HG02759 (cell line): ENCODE data around the gene CD6.
"Not testable (repeated sequence)": the region's sequence is repeated elsewhere in the genome, so short reads cannot be mapped to it uniquely, and the experiment has no call there.

Source experiments
- ATAC-seq: cut with Tn5 transposase; IDR thresholded peaks from one replicate; pipeline ENCODE4 v1.9.1; 2021; ENCODE audit warnings: mild to moderate bottlenecking, moderate library complexity; ENCODE audit not compliant: unreplicated experiment

CD6 gene

DNA sequence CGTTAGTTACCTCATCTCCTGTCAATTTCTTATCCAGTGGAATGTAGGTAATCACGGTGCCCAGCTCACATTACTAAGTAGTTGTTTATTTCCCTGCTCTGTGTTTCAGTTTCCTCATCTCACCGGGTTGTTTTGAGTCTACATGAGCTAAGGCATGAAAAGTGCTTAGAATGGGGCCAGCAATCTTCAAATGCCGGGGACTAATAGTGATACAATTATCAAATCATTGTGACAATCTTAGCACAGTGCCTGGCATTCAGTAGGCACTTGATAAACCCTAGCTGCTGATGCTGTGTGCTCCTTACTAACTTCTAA lies 77.5 kb downstream of the CD6 start:
- no peak for ATAC-seq

DNA sequence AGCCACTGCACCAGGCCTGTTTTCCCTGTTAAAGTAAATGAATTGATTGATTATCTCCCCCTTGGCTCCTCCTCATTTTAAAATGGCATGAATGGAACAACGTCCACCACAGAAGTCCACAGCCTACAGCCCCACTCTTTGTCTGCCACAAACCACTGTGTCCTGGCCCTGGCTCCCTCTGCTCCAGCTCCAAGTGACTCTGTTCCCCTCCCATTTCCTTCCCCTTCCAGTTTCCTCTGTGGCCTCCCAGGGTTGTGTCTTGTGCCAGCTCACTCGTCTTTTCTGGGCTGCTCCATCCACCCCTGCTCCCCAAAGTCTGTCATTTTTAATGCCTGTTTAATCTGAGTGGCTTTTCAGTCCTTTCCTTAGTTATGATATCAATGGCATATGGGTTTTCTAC lies 78.4 kb downstream of the CD6 start:
- ATAC-seq = no peak

DNA sequence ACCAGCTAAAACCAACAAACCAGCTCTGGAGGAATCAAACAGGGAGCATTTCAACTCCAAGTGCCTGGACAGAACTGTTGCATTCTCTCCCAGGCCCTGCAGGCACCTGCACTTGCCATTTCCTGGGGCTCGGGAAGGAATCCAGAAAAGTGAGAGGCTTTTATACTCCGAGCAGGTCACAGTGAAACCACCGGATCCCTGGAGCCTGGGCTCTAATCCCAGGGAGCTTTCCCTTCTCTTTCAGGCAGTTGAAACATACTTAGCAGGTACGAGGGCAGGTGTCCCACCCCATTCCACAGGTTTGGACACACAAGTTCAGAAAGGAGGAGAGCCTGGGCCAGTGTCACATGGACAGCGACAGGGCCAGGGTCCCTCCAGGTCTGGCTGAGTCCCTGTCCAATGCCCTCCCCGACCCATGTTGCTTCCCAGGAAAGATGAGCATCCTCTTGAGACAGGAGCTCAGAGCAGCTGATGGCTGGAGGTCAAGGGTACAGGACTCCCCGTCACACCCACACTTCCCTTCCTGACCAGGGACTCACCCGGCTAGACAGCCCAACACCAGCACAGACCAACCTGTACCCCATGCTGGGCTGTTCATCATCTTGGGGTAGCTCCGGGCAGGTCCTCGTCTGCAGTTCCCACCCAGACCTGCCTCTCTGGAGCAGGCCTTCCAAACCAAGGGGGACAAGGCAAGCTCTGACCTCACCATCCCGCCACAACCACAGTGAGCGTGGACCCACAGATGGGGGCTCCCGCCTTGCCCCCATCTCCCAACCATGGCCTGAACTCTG lies 80.9 kb downstream of the CD6 start:
- no peak for ATAC-seq

DNA sequence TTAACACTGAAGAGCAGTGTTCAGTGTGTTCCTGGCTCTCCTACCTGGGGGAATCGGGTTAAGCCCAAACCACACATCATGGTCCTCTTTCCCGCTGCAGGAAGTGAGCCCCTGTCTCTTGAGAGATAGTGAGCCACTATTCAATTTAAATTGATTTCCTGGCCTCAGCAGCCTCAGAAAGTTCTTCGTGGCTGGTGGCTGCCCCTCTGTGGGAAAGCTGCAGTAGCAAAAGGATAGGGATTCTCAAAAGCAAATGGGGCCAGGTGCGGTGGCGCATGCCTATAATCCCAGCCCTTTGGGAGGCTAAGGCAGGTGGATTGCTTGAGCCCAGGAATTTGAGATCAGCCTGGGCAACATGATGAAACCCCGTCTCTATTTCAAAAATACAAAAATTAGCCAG lies 81.7 kb downstream of the CD6 start:
- ATAC-seq = no peak

DNA sequence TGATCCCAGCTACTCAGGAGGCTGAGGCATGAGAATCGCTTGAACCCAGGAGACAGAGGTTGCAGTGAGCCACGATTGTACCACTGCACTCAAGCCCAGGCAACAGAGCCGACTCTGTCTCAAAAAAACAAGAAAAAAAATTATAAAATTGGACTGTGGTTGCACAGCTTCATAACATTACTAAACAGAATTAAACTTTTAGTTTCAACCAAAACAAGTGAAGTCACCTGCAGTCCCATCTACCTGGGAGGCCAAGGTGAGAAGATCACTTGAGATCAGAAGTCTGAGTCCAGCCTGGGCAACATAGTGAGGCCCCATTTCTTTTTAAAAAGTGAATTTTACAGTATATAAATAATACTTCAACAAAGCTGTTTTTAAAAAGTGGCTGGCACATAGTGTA lies 83.0 kb downstream of the CD6 start:
- ATAC-seq = no peak

DNA sequence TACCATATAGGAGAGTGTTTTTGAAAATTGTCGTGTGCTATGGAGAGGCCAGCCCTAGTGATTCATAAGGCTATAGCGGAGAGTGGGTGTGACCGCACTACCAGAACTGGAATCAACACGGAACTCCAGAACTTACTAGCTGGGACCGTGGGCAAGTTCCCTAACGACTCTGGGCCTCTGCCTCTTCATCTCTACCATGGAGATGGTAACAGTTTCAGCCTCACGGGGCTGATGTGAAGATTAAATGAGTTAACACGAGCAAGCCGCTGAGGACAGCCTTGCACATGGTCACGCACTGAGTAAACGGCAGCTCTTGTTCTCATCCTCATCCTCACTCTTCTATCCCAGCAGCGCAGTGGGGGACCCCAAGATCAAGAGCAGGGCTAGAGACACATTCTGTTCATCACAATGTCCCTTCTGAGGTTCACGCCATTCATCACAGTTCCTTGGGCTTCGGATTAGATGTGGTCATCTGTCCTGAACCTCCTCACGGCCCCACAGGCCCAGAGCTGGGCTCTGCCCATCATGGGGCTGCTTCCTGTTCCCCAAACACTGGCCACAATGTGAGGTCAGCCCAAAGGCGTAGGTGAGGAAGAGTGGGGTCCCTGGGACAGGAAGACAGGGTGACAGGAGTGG lies 83.6 kb downstream of the CD6 start:
- ATAC-seq = no peak

DNA sequence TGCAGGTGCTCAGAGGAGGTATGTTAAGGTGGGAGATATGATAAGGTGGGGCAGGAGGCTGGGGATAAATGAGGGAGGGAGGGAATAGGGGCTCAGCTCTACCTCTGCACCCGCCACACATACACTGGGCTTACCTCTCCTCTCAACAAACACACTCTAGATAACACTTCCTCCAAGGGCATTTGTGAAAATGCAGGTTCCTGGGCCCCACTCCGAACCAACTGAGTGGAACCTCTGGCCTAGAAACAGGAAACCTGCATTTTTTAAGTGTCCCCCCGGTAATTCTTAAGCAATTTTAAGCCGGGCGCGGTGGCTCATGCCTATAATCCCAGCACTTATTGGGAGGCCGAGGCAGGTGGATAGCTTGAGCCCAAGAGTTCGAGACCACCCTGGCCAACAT lies 84.3 kb downstream of the CD6 start:
- ATAC-seq = no peak

DNA sequence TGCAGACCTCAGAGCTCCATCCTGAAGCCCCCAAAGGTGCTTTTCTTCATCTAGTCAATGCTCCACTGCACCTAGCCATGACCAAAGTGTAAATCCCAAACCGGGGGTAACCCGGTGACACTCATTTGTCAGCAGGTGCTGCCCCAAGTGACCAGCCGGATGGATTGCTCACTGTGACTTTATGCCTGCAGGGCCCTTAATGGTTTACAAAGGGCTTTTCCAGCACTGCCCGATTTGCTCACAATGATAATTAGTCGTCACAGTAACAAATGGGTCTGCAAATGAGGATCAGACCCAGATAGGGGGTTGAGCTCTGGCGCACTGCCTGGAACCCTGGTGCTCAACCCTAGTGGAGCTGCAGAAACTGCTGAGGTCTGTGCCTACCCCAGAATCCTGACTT lies 85.1 kb downstream of the CD6 start:
- ATAC-seq = no peak

DNA sequence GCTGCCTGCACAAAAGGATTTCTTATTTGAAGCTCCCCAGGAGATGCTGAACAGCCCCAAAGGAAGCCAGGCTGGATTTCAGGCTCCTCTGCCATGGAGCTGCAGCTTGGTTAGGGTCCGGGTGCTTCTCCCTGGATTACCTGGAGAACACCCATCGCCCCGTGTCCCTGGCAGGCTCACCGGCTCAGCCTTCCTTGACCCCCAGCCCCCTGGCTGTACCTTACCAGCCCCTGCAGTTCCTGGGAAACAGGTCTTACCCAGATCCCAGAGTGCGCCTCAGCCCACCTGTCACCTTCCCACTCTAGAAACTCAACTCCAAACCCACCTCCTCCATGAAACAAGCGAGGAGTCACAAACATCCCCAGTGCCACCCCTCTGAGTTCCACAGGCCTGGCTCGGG lies 85.5 kb downstream of the CD6 start:
- no peak for ATAC-seq

DNA sequence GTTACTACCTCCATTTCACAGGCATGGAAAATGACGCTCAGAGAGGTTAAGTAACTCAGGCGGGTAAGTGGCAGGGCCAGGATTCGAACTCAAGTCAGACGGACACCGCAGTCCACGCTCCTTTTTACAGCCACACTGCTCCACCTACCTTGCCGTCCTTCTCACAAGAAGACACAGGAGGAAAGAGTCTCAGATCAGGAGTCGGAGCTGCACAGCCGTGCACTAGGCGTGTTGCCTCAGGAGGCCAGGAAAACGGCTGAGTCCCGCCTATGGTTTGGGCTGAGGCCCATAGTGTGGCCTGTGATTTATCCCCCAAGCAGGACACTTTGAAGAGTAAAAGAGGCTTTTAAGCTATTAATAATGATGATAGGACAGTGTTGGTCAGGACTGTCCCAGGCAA lies 86.1 kb downstream of the CD6 start:
- ATAC-seq = no peak

DNA sequence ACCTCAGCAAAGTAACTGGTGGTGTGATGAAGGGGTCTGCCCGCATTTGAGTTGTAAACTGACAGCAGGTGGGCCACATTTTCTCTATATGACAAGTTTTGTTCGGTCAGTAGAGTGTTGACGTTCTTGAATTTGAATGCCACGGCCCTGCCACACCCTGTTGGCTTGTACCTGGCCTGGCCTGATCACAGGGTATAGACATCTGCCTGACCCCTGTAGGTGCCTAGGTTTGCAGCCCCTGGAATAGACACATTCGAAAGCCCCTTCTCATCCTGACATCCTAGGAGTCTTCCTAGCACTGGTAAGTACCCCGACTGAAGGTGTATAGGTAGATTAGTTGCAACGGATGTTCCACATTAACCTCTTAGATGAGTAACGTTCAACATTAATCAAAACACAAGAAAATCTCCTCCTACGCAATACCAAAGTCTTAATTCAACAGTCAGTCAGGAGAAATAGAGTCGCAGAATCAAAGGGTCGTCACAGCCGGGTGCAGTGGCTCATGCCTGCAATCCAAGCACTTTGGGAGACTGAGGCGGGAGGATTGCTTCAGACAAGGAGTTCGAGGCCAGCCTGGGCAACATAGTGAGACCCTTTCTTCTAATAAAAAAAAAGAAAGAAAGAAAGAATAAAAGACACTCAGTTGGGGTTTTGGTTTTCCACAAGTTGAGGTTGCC lies 87.2 kb downstream of the CD6 start:
- ATAC-seq = no peak

DNA sequence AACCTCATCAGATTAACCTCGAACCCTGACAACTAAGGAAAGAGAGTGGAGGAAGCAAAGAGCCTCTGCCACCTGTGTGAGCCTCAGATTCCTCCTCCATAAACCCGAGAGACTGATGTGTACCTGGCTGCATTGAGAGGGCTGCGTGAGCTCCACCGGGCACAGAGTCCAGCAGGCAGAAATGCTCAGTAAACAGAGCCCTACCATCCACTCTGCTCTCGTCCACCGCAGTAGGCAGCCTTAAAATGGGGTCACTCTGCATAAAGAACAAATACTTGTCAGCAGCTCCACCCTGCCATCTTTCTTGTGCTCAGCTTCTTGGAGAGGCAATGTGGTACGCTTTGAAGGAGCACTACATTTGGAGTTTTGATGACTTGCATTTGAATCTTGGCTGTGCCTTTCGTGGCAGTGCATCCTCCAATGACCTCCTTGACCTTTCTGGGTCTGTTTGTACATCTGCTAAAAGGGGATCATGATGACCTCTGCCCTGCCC lies 87.8 kb downstream of the CD6 start:
- ATAC-seq = no peak

DNA sequence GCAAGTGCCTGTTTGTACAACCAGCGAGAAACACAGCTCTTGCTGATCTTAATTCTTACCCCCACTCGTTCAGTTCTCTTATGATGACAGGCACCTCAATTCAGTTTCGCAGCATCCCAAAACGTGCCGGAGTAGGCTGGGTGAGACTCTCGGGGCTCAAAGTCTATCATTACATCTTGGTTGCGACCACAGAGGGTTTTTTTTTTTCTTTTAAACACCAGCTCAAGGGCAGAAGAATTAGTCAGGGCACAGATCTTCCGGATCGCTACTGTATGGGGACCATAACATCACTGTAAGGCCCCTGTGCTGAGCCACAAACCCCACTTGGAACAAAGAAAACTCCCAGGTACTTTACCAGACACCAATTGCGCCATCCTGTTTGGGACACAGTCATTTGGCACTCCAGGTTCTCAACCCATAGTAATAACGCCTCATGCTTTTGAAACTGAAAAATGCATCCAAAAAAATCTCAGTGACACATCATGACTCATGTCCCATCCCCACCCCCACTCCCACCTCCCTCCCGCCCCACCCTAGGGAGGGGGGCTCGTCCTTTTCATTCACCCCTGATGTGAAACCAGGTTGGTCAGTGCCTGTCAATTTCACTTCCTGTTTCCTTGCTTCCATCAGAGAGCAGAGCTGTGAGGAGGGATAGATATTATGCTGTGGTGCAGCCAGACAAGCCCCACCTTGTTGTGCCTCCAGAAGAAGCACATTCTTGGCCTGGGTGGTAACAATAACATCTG lies 89.8 kb downstream of the CD6 start:
- peak; percentile 87 for ATAC-seq

DNA sequence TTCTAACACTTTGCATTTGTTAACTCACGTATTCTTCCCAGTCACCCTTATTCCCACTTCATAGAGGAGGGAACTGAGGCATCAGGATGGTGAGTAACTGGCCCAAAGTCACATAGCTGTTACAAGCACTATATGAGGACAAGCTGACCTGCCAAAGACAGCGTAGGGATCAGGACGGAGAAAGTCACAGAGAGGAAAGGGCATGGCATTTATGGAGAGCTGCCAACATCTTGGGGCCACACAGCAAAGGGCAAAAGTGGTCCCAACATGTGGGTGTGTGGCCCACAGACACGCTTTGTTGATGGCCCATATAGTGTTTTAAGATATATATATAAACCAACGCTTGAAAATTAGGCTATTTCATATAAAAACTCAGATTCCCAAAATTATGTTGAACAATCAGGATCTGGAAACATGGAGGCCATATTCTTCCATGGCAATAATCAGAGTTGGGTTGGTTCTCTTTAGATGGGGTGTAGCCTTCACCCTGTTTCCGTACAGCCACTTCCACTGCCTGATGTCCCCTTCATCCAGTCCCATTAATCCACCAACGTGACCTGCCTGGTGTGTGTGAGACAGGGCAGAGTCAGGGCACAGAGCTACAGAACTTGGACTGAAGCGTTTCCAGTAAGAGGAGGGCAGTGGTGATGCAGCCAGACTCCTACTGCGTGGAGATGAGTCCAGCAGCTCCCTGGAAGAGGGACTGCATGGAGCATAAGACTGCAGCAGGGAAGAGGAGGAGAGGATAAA lies 90.9 kb downstream of the CD6 start:
- ATAC-seq = no peak

DNA sequence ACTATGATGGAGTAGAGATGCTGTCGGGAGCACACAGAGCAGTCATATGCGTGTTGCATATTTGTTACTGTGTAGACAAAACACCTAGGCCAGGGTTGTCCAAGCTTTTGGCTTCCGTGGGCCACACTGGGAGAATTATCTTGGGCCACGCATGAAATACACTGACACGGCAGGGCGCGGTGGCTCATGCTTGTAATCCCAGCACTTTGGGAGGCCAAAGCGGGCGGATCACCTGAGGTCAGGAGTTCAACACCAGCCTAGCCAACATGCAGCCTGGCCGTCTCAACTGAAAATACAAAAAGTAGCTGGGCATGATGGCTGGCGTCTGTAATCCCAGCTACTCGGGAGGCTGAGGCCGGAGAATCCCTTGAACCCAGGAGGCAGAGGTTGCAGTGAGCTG lies 93.8 kb downstream of the CD6 start:
- not testable (repeated sequence) for ATAC-seq

DNA sequence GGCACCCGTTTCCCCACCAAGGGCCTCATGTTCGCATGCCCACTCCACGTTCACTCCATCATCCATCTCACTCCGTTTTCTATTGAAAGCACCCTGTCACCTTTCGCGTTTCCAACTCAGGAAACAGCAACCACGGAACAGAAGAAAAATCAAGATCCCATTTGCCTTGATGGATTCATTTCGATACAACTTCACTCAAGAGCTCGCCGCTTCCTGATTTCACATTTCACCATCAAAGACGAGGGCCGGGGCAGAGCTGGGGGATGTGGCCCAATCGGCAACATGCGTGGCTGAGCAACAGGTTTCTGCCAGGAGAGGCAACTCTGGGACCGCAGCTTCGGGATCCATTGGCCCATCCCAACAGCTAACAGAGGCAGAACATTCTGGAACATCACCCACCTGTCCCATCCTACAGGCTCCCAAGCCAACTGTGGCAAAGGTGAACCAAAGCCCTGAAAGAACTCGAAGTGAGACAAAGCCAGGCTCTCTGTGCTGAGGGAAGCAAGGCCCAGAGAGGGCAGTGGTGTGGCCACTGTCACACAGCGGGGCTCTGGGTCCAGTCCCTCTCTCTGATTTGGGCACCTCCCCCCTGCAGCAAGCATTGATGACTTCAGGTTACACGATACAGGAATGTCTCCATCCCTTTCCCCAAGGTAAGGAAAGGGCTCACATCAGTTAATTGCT lies 94.6 kb downstream of the CD6 start:
- ATAC-seq = no peak

DNA sequence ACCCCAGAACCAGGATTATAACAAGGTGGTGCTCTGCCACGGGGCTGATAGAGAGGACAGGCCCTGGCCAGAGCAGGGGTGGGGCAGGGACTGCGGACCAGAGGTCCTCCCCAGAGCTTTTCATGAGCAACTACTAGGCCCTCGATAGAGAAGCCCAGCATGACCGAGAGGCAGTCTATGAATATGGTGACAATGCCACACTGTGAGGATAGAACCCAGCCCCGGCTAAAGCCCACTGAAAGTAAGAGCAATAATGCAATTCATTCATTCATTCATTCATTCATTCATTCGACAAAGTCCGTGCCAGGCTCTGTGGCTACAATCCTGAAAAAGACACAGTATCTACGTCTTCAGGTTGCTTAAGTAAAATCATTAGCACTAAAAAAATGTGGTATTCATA lies 95.2 kb downstream of the CD6 start:
- no peak for ATAC-seq

DNA sequence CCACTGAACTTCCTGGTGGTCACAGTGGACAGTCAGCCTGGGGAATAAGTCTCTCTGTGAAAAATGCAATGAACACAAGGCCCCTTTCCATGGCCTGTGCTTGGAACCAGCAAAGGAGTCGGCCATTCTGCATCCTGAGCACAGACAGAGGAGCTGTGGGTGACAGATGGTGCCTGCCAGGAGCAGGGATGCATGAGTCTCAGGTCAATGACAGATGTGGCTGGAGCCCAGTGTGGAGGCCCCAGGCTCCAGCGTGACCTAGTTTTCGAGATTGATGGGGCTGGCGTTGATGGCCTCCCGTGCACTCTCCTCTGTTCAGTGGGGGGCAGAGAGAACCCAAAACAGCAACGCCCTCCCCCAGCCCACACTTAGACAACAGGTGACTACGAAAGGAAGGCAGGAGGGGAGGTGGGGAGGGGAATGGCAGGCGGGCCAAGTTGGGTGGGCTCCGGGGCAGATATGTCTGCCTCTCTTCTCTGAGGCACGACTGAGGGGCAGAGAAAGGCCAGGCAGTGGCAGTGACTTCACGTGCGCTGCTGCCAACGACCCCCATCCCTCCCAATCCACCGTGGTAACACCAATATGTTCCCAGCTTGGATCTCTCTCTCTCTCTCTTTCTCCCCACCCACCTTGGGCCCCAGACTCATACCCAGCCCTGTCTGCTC lies 96.4 kb downstream of the CD6 start:
- ATAC-seq = no peak

DNA sequence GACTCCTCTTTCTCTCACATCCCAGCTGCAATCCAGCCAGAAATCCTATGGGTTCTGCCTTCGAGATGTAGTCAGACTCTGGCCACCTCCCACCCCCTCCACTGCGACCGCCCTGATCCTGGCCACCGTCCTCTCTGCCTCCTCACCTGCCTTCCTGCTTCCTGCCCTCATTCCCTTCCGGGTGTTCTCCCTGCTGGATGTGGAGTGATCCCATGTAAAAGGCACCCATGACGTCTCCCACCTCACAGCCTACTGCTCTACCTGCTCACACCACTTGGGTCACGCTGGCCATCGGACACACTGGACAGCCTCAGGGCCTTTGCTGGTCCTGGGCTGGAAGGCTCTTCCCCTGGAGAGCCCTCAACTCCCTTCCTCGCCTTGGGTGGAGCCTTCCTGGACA lies 97.1 kb downstream of the CD6 start:
- ATAC-seq = no peak

DNA sequence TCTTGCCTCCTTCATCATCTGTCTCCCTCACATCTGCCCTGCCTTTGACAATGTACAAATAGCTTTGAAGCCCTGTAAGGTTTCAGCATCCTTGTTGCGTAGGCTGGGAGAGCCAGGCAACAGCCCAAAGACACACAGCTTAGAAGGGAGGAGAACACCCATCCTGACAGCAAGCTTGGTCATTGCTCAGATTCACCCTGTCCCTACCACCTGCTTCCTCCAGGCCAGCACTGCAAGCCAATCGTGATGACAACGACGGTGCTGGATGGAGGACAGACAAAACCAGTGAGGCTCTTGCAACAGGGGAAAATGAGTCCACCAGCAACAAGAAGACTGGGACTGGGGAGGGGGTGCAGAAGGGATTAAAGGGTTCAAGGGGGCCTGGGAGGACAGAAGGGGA lies 97.9 kb downstream of the CD6 start:
- ATAC-seq = no peak
